HCEC 1CT (cell line): ENCODE results near the gene EMP2.
"Not testable (repeated sequence)": the region's sequence is repeated elsewhere in the genome, so short reads cannot be mapped to it uniquely, and the experiment has no call there.

Experiments
- DNase-seq: peaks from one replicate; pipeline ENCODE4 v3.0.0-alpha.2; 2017

EMP2 gene

DNA sequence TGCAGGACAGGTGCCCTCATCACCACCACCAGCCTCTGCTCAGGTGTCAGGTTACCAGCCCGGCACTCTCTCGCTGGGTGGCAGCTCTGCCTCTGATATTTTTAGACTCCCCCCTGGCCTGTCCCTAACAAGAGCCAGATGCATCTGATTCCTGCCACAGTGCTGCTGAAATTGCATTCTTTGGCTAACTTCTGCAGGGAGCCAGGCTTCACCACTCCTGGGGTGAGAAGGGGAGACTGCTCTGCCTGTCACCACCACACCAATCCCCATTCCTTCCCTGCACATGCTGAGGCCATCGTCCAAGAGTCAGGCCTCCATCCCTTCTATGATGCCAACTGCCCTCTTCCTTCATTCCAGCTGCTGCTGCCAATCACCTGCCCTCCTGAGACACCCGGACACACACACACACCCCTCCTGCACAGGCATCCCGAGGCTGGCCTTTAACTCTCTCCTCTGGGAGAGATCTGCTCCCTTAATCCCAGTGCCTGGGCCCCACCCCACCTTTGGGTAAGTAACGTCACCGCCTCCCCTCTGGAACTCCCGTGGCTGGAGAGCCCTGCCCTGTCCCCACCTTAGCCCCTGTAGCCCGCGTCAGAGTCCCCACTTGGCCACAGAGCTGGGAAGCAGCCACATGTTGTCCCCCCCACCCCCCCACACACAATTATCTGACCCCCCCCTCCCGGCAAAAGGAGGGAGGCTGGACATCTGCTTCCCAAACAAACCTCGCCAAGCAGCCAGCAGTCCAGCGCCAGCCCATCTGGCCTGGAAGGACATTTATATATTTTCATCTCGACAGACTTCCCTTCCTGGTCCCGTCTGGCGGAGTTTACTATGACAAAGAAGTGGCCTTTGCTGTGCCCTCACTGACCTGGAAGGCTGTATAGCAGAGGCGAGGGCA lies 2.8 kb downstream of the EMP2 start:
- no peak for DNase-seq

DNA sequence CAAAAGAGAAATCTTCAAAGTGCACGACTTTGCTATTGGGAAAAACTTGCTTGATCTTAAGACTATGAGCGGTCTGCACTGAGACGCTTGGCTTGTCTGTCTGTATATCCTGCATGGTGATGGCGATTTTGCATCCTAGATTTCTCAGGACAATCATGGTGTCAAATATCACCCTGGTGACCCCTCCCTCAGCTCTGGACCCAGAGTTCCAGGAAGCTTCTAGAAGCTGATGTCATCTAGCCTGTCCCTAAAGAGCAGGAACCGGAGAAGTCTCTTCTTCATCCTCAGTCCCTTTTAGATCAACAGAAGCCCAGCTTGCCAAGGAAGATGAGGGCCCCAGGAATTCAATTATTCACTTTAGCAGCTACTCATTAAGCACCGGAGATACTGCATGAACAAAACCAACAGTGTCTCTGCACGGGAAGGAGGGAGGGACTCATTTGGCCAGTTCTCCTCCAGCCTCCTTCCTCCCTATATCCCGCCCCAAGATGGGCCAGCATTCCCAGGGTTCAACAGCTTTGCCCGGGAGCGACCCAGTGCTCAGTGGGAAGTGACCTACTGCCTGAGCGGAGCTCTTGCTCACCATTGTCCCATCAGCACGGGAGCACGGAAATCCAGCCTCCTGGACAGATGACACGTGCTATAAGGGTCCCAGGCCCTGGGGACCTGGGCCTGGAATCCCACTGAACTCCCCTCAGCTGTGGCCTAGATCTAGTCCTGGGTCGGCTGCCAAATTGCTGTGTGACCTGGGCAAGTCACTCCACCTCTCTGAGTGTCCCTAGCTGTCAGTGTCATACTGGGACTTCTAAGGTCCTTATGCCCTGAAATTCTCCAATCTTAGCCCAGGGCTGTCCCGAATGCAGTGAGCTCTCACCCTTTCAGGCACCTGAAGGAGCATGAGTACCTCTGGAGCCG lies 3.8 kb downstream of the EMP2 start:
- no peak for DNase-seq

DNA sequence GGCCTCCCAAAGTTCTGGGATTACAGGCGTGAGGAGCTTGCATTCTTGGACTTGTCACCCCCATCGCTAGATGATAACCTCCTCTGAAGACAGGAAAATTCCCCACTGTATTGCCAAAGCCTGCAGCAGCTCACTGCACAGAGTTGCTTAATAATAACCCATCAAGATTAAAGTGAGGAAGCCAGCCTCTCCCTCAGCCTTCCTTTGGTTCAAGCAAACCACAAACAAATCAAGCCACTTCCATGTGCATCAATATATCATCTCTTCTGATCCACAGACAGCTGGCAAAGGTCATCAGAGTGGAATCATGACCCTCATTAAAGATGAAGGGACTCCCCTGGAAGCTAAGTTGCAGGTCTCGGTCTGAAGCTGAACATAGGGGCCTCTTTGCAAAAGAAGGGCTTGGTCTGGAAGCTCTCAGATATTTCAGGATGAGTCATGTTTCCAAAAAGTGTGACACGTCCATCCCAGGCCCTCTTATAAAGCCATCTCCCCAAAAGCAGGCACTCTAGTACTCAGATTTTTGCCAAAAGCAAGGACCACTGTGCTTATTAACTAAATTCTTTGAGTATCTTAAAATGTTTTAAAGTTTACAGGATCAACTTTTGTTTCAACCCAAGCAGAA lies 4.8 kb downstream of the EMP2 start:
- peak; percentile 34 for DNase-seq

DNA sequence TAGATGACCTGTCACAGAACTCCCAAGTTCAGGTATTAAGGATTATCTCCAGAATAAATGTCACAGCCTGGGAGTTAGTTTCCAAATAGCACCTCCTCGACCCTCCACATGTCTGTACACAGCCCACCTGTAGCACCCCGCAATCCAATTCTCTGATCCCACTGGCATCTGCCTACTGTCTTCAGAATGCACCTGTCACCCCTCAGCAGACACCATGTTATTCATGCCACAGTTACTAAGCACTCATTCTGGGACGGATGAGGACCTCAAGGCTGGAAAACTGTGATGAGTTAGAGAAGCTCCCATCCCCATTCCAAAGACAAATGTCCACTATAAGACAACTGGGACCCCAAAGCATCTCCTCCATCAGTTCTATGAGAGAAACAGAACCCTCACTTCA lies 7.8 kb downstream of the EMP2 start:
- no peak for DNase-seq

DNA sequence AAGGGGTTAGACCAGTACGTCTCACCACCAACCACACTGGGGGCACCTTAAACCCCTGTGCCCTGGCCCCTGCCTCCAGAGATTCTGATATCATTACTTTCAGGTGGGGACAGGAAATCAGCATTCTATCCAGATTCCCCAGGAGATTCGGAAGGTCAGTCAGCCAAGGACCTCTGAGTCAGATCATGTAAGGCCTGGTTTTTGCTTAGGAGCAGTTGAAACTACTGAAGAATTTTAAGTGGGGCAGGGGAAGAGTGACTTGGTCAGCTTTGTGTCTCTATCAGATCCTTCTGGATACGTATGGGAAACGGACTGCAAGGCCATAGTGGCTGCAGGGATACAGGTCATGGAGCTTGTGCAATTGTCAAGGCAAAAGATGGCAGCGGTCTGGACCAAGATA lies 9.0 kb downstream of the EMP2 start:
- no peak for DNase-seq

DNA sequence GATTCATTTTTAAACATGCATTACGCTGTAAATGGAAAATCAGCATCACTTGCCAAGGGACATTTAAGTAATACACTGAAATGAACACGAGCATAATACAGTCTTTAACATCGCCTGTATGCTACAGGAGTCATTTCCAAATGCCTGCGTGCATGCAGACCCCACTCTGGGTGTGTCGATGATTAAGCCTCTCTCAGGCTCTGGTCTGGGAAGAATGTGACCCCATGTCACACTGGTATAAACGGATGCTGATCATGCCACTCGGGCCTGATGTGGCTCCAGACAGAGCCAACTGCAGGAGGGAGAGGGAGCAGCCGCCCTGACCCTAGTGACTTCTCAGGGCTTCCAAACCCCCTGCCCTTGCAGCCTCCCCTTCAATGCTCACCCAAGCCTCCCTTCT lies 10.8 kb downstream of the EMP2 start:
- DNase-seq = no peak

DNA sequence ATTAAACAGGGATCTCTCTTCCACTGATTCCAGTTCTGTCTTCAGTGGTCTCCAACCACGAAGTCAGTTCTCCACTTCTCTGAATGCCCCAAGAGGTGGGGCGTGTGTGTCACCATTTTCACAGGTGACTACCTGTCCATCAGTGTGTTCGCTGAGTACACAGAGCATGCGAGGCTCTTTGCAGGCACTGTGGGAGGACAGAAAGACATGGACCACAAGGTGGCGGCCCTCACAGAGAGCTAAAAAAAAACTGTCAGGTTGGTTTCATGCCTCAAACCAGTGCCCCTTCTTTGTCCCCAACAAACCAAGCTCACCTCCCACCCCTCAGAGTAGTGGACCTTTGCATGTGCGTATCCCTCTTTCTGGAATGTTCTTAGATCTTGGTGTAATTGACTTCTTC lies 13.8 kb downstream of the EMP2 start:
- no peak for DNase-seq

DNA sequence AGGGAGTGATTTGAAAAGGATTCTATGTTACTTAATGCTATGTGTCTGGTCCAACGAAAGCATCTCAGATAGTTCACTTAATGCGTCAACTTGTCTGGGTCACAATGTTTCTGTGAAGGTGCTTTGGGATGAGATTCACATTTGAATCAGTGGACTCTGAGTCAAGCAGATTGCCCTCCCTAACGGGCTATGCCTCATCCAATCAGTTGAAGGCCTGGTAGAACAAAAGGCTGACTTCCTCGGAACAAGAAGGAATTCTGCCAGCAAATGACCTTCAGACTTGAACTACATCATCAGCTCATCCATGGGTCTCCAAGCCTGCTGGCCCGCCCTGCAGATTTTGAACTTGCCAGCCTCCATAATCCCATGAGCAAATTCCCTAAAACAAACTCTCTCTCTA lies 15.2 kb downstream of the EMP2 start:
- DNase-seq = no peak

DNA sequence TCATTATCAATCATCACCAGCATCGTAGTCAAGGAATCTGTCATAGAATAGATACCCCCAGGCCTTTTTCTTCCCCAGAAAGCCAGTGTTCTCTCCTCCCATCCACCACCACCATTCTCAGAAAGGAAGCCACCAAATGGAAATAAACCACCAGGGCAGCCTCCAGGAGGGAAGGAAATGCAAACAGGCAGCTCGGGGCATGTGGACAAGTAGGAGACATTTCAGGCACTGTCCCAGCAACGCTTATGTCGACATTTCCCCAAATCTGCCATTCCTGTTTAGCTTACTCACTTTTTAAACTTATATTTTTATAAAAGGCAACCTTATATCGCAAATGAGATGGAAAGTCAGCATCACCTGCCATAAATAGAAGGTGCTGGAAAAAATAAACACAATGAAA lies 15.8 kb downstream of the EMP2 start:
- no peak for DNase-seq

DNA sequence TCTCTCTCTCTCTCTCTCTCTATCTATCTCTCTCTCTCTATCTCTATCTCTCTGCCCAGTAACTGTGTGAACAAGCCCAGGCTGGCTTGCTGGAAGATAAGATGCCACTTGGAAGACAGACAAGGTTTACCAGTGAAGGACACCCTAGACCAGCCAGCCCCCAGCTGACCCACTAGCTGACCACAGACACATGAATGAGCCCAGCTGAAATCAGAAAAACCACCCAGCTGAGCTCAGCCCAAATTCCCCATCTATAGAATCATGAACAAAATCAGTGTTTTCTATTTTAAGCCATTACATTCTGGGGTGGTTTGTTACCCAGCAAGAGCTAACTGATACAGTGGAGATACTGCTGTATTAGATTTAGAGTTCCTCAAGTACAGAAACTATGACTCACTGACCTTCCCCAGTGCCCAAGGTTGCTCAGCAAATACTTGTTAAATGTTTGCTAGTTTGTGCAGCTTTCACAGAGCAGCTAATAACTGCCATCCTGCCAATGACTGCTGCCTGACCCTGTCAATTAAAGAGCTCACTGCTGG lies 18.0 kb downstream of the EMP2 start:
- no peak for DNase-seq

DNA sequence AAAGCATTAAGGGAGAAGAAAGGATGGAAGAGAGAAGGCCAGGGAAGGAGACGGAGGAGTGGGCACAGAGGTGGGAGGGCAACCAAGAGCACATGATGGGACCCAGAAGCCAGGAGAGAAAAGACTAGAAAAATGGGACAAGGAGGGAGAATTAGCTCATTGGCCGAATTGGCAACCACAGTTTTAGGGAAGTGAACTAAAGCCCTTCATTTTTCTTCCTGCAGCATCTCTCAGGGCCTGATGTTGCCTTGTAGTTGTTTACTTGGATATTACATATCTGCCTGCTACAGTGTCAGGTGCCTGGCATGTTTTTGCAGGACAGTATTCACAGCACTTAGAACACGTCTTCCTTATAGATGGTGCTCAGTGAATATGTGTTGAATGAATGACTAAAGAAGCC lies 19.0 kb downstream of the EMP2 start:
- DNase-seq = no peak

DNA sequence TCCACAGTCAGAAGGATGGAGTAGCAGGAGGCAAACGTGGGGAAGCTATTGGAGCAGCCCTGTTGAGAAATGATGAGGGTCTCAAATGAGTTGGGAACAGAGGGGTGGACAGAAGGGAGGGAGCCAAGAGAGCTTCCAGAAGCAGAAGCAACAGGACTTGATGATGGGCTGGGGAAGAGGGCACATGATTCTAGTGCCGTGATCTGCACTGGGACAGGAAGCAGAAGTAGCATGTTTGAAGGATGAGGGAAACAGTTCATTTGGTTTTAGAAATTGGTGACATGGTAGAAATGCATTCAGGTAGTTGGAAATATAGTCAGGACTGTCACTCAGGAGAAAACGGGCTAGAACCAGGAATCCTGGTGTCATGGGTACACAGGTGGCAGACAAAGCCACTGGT lies 19.4 kb downstream of the EMP2 start:
- DNase-seq = no peak

DNA sequence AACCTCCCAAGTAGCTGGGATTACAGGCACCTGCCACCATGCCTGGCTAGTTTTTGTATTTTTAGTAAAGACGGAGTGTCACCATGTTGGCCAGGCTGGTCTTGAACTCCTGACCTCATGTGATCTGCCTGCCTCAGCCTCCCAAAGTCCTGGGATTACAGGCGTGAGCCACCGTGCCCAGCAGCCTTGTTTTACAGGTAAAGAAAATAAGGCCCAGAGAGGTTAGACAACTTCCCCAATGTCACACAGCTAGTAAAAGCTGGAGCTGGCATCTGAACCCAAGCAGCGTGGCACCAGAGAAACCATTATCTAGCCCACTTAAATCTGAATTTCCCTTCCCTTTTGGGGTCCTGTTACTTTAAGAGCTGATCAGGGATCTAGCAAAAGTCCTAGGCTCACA lies 20.6 kb downstream of the EMP2 start:
- DNase-seq = not testable (repeated sequence)

DNA sequence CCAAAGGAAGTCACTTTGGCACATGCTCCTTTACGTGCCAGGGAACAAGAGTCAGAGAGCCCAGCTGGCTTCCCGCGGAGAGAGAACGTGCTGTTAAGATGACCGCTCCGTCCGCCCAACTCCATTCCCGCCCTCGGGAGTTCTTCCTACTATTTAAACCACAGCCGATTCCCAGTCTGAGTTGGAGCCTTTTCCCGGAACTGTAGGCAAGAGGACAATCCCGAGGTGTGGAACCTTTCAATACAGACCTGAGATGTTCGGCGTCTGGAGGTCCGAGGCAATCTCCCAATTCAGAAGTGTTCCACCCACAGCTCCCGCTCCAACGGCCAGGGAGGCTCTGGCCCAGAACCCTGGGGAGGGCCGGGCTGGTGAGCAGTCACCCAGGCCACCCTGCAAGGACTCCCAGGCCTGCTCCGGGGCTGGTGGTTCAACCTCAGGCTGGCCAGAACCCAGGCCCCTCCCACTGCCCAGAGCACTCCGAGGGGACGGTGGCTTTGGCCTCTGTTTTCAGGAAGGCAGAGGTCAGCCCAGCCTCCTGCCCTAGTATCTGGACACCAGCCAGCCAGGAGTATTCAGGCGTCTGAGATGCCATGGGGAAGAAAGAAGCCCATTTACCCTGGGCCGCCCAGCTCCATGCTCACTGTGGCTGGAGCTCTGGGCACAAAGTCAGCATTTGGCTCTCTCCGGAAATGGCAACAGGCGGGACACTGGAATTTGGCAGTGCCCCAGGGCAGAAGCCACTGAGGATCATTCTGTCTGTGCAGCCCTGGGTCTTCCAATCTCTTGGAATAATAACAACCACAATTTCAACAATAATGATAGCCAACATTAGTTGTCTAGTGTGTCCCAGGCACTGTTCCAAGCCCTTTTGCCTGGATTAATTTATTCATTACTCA lies 21.4 kb downstream of the EMP2 start:
- peak; percentile 40 for DNase-seq

DNA sequence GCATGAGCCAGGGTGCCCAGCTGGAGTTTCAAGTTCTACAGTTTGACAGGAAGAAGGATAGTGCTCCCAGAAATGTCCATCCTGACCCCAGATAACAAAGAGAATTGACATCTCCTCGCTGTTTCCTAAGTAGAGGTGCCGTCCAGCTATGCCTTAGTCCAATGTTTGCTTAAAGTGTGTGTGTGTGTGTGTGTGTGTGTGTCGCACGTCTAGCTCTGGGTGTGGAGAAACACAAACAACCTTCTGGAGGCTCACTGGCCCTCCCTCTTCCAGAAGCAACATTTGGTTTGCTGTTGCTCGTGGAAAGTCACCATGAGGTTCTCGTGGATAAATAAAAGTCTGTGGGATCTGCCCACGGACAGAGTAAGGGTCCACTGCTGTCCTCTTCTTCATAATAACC lies 22.1 kb downstream of the EMP2 start:
- DNase-seq = no peak

DNA sequence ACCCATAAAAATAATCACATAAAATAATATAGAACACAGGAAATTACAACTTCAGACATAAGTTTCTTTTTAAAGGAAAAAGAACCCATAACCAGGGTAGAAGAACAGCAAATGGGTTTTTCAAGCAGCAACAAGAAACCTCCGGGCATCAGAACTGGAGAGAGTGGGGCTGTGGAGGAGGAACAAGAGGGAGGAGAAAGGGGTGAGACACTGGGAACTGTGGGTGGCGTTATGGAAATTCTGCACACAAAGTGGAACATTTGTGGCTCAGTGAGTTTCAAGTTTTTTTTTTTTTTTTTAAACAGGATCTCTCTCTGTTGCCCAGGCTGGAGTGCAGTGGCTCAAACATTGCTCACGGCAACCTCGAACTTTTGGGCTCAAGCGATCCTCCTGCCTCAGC lies 22.6 kb downstream of the EMP2 start:
- DNase-seq = no peak

DNA sequence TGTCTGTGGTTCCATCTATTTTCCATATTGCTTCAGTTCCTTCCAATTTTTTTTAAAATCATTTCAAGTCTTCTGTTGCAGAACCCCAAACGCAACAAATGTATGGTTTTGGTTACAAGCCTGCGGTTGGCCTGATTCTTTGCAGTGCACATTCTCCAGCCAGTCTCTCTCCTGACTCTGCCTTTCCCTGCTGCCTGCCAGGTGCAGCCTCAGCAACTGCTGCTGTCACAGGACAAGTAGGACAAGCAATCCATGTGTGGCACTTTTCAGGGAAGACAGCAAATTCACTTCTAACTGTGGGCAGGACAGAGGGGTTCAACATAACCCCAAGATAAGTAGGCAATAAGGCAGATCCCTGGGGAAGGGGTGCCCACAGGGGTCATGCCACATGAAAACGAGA lies 24.2 kb downstream of the EMP2 start:
- no peak for DNase-seq

DNA sequence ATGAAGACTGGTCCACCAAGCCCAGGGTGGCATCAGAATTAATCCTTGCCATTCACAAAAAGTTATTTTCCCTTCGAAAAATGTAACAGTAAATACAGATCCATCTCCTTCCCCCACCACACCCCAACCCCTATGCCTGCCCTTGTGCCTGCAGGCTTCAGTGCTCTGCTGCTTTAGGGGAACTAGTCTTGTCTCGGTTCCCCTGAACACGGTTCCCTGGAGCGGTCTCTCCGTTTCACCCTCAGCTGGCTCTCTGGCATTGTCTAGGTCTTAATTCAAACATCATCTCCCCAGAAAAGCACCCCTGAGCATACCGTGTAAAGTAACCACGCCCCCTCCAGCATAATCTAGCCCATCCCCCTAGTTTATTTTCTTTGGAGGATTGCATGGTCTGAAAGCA lies 25.8 kb downstream of the EMP2 start:
- no peak for DNase-seq

DNA sequence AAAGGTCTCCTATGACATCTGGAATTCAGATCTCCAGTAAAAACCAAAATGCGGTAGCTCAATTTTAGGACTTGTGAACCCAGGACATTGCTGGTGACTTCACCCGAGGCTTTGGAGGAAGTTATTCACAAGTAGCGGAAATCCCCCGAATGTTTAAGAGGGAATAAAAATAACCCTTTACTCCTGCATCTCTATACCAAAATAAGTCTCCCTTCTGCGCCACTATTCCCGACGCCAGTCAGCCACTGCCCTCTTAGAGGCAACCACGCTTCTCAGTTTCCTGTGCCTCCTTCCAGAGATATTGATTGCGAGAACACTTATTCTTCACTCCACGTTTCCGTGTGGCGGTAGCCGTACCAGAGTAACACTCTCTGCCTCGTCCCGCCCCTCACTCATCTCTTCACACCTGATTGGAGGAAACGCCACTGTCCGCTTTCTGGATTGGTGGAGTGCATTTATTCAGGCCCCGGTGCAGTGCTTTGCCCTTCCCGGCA lies 27.4 kb downstream of the EMP2 start:
- DNase-seq = no peak

DNA sequence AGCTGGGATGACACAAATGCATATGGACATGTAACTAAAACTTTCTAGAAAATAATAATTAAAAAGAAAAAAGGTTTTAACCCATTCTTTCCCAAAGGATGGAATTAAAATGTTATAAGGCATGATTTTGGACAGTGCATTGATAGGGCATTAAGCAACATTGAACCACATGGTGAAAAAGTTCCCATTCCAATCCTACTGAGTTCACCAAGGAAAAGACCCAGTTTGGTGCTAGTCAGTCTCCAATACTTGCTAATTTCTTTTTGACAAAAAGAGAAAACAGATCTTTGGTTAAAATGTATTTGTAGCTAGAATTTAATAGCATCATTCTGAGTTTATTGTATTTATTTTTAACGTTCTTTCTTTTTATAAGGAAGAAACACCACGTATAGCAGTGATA lies 28.1 kb downstream of the EMP2 start:
- no peak for DNase-seq

DNA sequence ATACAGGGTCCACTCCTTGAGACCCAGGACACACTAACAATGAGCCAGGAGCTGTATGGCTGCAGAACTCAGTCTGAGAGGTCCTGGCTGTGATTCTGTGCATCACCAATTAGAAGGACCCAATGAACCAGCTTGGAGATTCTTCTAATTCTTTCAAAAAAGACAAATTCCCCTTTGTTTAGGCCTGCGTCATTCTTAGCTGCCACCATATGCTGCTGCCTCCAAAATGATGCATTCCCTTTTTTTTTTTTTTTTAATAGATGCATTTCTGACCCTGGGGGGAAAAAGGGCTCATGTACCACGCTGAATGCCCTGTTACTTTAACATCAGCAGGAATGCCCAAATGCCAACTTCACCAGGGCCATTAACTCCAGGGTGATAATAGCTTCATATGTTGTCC lies 28.5 kb downstream of the EMP2 start:
- DNase-seq = no peak

DNA sequence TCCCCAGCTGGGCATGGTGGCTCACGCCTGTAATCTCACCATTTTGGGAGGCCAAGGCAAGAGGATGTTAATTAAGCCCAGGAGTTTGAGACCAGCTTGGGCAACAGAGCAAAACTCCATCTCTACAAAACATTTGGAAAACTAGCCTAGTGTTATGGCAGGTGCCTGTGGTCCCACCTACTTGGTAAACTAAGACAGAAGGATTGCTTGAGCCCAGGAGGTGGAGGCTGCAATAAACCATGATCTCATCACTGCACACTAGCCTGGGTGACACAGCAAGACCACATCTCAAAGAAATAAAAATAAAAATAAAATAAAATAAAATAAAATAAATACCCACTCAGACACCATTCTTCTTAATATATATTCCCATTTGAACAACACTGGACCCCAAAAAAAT lies 32.0 kb downstream of the EMP2 start:
- no peak for DNase-seq
